ENCODE results near the gene GALE.

DNA sequence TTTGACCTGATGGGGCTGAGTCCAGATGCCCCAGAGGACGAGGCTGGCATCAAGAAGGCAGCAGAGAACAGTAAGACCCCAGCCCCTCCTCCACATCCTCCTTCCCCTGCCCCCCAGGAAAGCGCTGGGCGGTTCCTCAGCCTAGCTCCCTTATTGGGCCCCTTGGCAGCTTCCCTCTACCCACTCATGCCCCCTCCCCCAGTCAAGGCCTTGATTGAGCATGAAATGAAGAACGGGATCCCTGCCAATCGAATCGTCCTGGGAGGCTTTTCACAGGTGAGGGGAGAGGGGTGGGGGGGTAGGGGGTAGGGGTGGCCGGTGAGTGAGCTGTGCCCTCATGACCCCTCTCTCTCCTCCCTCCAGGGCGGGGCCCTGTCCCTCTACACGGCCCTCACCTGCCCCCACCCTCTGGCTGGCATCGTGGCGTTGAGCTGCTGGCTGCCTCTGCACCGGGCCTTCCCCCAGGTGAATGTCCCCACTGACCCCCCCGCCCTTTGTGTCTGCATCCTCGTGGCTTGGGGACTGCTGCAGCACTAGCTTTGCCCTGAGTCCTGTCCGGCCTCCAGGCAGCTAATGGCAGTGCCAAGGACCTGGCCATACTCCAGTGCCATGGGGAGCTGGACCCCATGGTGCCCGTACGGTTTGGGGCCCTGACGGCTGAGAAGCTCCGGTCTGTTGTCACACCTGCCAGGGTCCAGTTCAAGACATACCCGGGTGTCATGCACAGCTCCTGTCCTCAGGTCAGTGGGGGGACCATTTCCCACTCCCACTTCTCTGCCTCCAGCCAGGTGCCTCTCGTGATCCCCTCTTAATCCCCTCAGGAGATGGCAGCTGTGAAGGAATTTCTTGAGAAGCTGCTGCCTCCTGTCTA, 6.5 kb downstream of the GALE start:
- TF ChIP-seq, protein P1, sequence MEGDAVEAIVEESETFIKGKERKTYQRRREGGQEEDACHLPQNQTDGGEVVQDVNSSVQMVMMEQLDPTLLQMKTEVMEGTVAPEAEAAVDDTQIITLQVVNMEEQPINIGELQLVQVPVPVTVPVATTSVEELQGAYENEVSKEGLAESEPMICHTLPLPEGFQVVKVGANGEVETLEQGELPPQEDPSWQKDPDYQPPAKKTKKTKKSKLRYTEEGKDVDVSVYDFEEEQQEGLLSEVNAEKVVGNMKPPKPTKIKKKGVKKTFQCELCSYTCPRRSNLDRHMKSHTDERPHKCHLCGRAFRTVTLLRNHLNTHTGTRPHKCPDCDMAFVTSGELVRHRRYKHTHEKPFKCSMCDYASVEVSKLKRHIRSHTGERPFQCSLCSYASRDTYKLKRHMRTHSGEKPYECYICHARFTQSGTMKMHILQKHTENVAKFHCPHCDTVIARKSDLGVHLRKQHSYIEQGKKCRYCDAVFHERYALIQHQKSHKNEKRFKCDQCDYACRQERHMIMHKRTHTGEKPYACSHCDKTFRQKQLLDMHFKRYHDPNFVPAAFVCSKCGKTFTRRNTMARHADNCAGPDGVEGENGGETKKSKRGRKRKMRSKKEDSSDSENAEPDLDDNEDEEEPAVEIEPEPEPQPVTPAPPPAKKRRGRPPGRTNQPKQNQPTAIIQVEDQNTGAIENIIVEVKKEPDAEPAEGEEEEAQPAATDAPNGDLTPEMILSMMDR (conservative IDR thresholded peaks at IDR 0.05; ENCODE audit: low read depth, low read length), result no peak
- TF ChIP-seq POLR2A (IDR thresholded peaks at IDR 0.05; ENCODE audit: low read depth, low read length) (no peak), BHLHE40 (IDR thresholded peaks at IDR 0.05; ENCODE audit: low read depth, low read length) (no peak), FOS (IDR thresholded peaks at IDR 0.05; ENCODE audit: low read depth, low read length) (no peak), RAD21 (IDR thresholded peaks at IDR 0.05; ENCODE audit: low read length) (no peak), MXI1 (IDR thresholded peaks at IDR 0.05; ENCODE audit: borderline replicate concordance, low read depth, low read length) (no peak), RCOR1 (IDR thresholded peaks at IDR 0.05; ENCODE audit: insufficient replicate concordance, low read length) (no peak), MAZ (IDR thresholded peaks at IDR 0.05; ENCODE audit: borderline replicate concordance, low read depth, low read length) (no peak), CEBPB (IDR thresholded peaks at IDR 0.05; ENCODE audit: low read depth, low read length) (no peak), SMC3 (IDR thresholded peaks at IDR 0.05; ENCODE audit: low read depth, low read length) (no peak), ELK1 (IDR thresholded peaks at IDR 0.05; ENCODE audit: borderline replicate concordance, low read depth, low read length) (no peak)

Data from IMR-90 (cell line).